Pancreas (tissue), 10 donors: ENCODE results near the gene DNAJB6. TPM values are rescaled to one million over a fixed set of nuclear protein-coding genes. Genes with fewer than 3 reads are reported as not detected.

Experiments used
- ATAC-seq, 4 donors: fragments of 200-7000 bp; cut with Tn5 transposase; one replicate each; pipeline versions ENCODE4 v1.8.0 to v1.9.1; 2020; ENCODE audit warnings: mild to moderate bottlenecking in 4 of 4, moderate library complexity in 4 of 4
- DNase-seq, 6 donors: peaks; one replicate each; pipeline ENCODE4 v3.0.0-alpha.2; 2020
- FAIRE-seq: peaks from 2 replicates; lab custom pipeline; 2012; peaks lifted over from hg19 to GRCh38; lab: Jason Lieb, UNC
- H3K27ac ChIP-seq, 4 donors: fragments of 200-600 bp; sonication (generic); 1 replicate in 3 of 4; 2 replicates in 1 of 4; pipeline versions ENCODE4 v1.5.0 to v1.8.0; 2020
- H3K27me3 ChIP-seq, 4 donors: fragments of 200-600 bp; one replicate each; pipeline ENCODE4 v1.8.0; 2021
- H3K36me3 ChIP-seq, 3 donors: fragments of 200-600 bp; sonication (generic) in 1 of 3; one replicate each; pipeline versions ENCODE4 v1.5.0 to v1.8.0; 2020 to 2021
- H3K4me1 ChIP-seq, 3 donors: fragments of 200-600 bp; one replicate each; pipeline ENCODE4 v1.8.0; 2021
- H3K4me3 ChIP-seq, 4 donors: fragments of 200-600 bp; sonication (generic) in 2 of 4; one replicate each; pipeline versions ENCODE4 v1.5.0 to v1.8.0; 2020 to 2021
- H3K9me3 ChIP-seq, 4 donors: fragments of 200-600 bp; one replicate each; pipeline ENCODE4 v1.8.0; 2021
- CTCF ChIP-seq, 4 donors: fragments of 200-600 bp; sonication (generic) in 3 of 4; IDR thresholded peaks; one replicate each; pipeline versions ENCODE4 v1.5.0 to v1.8.0; 2021; ENCODE audit warnings: antibody characterized with exemption in 4 of 4
- WGBS, 2 donors: extraction: QIAGEN DNeasy Blood & Tissue Kit; methylation state at CpG; one replicate each; pipeline ENCODE4 v1.1.7; 2013; 5-methylcytosine and 5-hydroxymethylcytosine counted together
- intact Hi-C, 3 donors: fragments of 100-400 bp; cut with DNase I; formaldehyde crosslinking; loops; one replicate each; pipeline versions ENCODE4 v1.11.1 to v1.14.2; 2022
- polyA plus RNA-seq, 2 donors: library from polyadenylated mRNA; stranded (reverse); fragments of 200-250 nt; gene quantifications; one replicate each; pipeline ENCODE4 v1.2.3, GENCODE V29; 2013
- total RNA-seq, 6 donors: library from RNA; stranded (reverse); fragmentation: NEBNext Ultra II Directional in 4 of 6; extraction: Animal tissue kit (Norgen Biotek cat#: 25700) in 4 of 6; gene quantifications; one replicate each; pipeline versions ENCODE4 v1.2.1 to v1.2.4, GENCODE V29; 2021 to 2023
- donor health status: healthy with polysubstance abuse.
- donor health status: DM: no; HTN: no; CAD: no; lungs with moderate emphysema.
- donor health status: DM: no; HTN: no; CAD: no.
- donor health status: control.
- donor health status: control.
- donor health status: Bipolar disorder and iron deficiency.
- donor health status: DM: yes; HTN: yes; CAD: no.
- donor health status: DM: no; HTN: no; CAD: no.
- donor health status: DM: no; HTN: no; CAD: no.
- donor health status: DM: yes; HTN: yes; CAD: no.

DNAJB6 gene
- total RNA-seq (10 to 100 TPM; 23.0 to 49.4 (median 28.2) TPM), polyA plus RNA-seq (10 to 100 TPM; 34.6 to 47.9 TPM)

- ATAC-seq (peak; percentile 83 to 91 (median 90)), FAIRE-seq (no peak), DNase-seq (peak; percentile 90 to 99 (median 94))
- H3K4me3 ChIP-seq, result peak within 1 kb of the TSS; percentile 45 to 83 (median 64)
- TF ChIP-seq CTCF (IDR thresholded peaks at IDR 0.05), result no peak
- H3K27me3 ChIP-seq, result no peaks in the 10 kb centered on the region
- peak within 1 kb of the TSS; percentile 77 to 97 (median 90) for H3K27ac ChIP-seq
- H3K36me3 ChIP-seq, result no peaks in the 10 kb centered on the region
- H3K4me1 ChIP-seq, result peaks cover 7 to 18% (median 14%) of the 10 kb centered on the region in 3 donors
- no peaks in the 10 kb centered on the region for H3K9me3 ChIP-seq
- intact Hi-C loops, result no loop called here
- 1% methylated on average over 84 to 114 of the region's 114 CpGs for WGBS, 2 donors
Measured at GRCh38 chr7:157336383-157337315, at the start of gene DNAJB6. DNAJB6 (plus strand) TSS chr7:157337004; CDS start chr7:157358573, 21,569 bp downstream.

DNA sequence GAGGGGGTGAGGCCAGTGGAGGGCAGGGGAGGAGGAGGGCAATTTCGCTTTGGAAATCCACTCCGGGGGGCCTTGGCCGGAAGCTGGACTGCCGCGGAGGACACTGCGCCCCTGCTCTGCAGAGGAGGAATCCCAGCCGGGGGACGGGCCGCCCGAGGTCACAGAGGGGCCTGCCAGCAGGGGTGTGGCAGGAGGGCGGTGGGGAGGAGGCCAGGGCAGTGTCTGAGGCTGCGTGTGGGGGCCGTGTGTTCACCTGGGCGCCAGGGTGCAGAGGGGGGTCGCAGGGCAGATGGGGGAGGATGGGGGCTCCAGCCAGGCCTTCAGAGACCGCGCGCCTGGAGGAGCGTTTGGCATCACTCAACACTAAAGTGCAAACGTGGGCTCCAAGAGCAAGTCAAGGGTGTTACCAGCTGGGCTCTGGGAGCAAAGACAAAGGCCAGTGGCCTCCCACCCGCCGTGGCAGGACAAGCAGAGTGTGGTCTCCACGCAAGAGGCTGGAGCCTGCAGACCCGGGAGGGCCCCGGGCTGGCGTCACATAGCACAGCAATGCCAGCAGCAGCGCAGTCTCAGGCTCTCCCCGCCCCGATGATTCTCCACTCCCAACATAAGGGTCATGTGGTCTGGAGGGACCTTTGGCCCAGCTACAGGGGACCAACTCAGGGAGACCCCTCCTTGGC, 45.3 kb upstream of the DNAJB6 start:
- no peaks in the 10 kb centered on the region for H3K4me1 ChIP-seq
- ATAC-seq (no peak), DNase-seq (peak in 1 of 6 donors; percentile 66), FAIRE-seq (no peak)
- intact Hi-C loops, result no loop called here
- H3K27me3 ChIP-seq, result no peaks in the 10 kb centered on the region
- H3K36me3 ChIP-seq, result no peaks in the 10 kb centered on the region
- H3K9me3 ChIP-seq, result no peaks in the 10 kb centered on the region
- no peak overlapping the region for H3K27ac ChIP-seq
- no peak for TF ChIP-seq CTCF (IDR thresholded peaks at IDR 0.05)
- 74 to 79% methylated on average over 29 of the region's 29 CpGs for WGBS, 2 donors
- no peak overlapping the region for H3K4me3 ChIP-seq

DNA sequence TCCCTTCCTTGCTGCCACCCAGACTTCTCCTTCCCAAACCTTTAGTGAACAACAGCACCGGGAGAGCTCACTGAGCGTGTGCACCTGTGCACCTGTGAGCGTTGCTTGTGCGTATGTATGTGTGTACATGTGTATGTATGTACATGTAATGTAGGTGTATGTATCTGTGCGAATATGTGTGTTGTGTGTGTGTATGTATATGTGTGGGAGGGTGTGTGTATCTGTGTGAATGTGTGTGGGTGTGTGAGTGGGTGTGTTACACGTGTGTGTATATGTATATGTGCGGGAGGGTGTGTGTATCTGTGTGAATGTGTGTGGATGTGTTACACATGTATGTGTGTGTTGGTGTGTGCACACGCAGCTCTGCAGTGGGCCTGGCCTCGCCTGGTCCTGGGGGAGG, 44.5 kb upstream of the DNAJB6 start:
- intact Hi-C loops, result no loop called here
- no peak for TF ChIP-seq CTCF (IDR thresholded peaks at IDR 0.05)
- Histone ChIP-seq H3K36me3 (no peaks in the 10 kb centered on the region), H3K27me3 (no peaks in the 10 kb centered on the region), H3K4me3 (no peak overlapping the region), H3K4me1 (no peaks in the 10 kb centered on the region), H3K9me3 (no peaks in the 10 kb centered on the region), H3K27ac (no peak overlapping the region)
- FAIRE-seq, result no peak
- DNase-seq, result no peak
- ATAC-seq, result no peak
- 83 to 85% methylated on average over 9 of the region's 9 CpGs for WGBS, 2 donors

DNA sequence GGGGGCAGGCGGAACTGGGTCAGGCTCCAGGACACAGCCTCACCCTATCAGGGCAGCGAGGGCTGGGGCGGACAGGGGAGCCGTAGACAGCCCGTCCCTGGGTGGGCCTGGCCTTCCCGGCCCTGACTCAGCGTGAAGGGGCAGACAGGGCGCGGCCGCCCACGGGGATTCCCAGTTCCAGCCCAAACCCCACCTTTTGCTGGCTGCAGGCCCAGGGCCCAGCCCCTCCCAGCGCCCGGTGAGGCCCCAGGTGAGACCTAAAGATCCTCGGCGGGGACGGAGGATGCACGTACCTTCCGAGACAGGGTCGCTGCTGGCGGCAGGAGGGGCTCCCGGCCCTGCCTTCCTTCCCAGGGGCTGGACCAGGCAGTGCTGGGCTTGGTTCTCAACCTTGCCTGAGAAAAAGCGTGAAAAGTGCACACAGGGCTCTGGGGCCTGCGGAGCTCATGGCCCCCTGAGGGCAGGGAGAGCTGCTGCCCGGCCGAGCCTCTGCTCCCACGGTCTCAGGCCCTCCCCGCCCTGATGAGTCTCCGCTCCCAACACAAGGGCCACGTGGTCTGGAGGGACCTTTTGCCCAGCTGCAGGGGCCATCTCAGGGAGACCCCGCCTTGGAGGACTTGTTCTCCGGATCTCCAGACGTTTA, 43.9 kb upstream of the DNAJB6 start:
- Histone ChIP-seq H3K36me3 (no peaks in the 10 kb centered on the region), H3K4me1 (no peaks in the 10 kb centered on the region), H3K4me3 (no peak overlapping the region), H3K27ac (no peak overlapping the region), H3K27me3 (no peaks in the 10 kb centered on the region), H3K9me3 (no peaks in the 10 kb centered on the region)
- WGBS, 2 donors, result 56 to 69% methylated on average over 30 to 32 of the region's 32 CpGs
- peak in 3 of 4 donors; percentile 29 to 58 (median 53) for ATAC-seq
- TF ChIP-seq CTCF (IDR thresholded peaks at IDR 0.05), result no peak
- intact Hi-C loops, result no loop called here
- DNase-seq, result peak in 1 of 6 donors; percentile 69
- FAIRE-seq, result no peak
